Keratinocyte (primary cell): ENCODE results near the gene DCUN1D2. TPM values are rescaled to one million over a fixed set of nuclear protein-coding genes. Genes with fewer than 3 reads are reported as not detected.

Source experiments
- DNase-seq: peaks from one replicate; pipeline ENCODE4 v3.0.0-alpha.2; 2011; ENCODE audit warnings: low read depth, missing footprints, low spot score
- FAIRE-seq: peaks from 2 replicates; lab custom pipeline; 2011; peaks lifted over from hg19 to GRCh38; lab: Jason Lieb, UNC
- H2AFZ ChIP-seq: 2 replicates; pipeline ENCODE4 v1.6.0; 2012; ENCODE audit warnings: low read length, control low read depth, inconsistent platforms; ENCODE audit not compliant: control insufficient read depth
- H3K27ac ChIP-seq: 2 replicates; pipeline ENCODE4 v1.5.1; 2011; ENCODE audit warnings: low read length; ENCODE audit not compliant: control insufficient read depth, insufficient read depth
- H3K27me3 ChIP-seq: 3 replicates; pipeline ENCODE4 v1.6.0; 2011; ENCODE audit warnings: low read length; ENCODE audit not compliant: control insufficient read depth, insufficient read depth; ENCODE audit errors: extremely low read depth
- H3K36me3 ChIP-seq, 2 experiments: 2 replicates in 1 of 2; 3 replicates in 1 of 2; pipeline ENCODE4 v1.5.1; 2011; ENCODE audit warnings: low read length in 2 of 2, mild to moderate bottlenecking in 1 of 2; ENCODE audit not compliant: control insufficient read depth in 2 of 2, insufficient read depth in 2 of 2; ENCODE audit errors: extremely low read depth in 1 of 2
- H3K4me1 ChIP-seq: 3 replicates; pipeline ENCODE4 v1.5.1; 2011; ENCODE audit warnings: low read length; ENCODE audit not compliant: control insufficient read depth, insufficient read depth; ENCODE audit errors: extremely low read depth
- H3K4me2 ChIP-seq: 3 replicates; pipeline ENCODE4 v1.6.0; 2011; ENCODE audit warnings: low read depth, low read length; ENCODE audit not compliant: control insufficient read depth, insufficient read depth; ENCODE audit errors: extremely low read depth
- H3K4me3 ChIP-seq, 3 experiments: fragments of 200-600 bp in 1 of 3; sonication (generic) in 1 of 3; 2 replicates in 2 of 3; 3 replicates in 1 of 3; pipeline ENCODE4 v1.5.1; 2011 to 2016; ENCODE audit warnings: low read length in 3 of 3, mild to moderate bottlenecking in 3 of 3, control low read depth in 2 of 3, inconsistent platforms in 1 of 3, low read depth in 1 of 3, mixed read lengths in 1 of 3, mixed run types in 1 of 3, moderate library complexity in 1 of 3; ENCODE audit not compliant: control insufficient read depth in 2 of 3, insufficient read depth in 2 of 3; ENCODE audit errors: extremely low read depth in 1 of 3
- H3K79me2 ChIP-seq: 2 replicates; pipeline ENCODE4 v1.6.0; 2012; ENCODE audit warnings: low read length; ENCODE audit not compliant: control insufficient read depth, insufficient read depth
- H3K9ac ChIP-seq: 3 replicates; pipeline ENCODE4 v1.6.0; 2011; ENCODE audit warnings: low read length; ENCODE audit not compliant: control insufficient read depth, insufficient read depth; ENCODE audit errors: extremely low read depth
- H3K9me1 ChIP-seq: 3 replicates; pipeline ENCODE4 v1.6.0; 2011; ENCODE audit warnings: low read length; ENCODE audit not compliant: control insufficient read depth, insufficient read depth; ENCODE audit errors: extremely low read depth
- H3K9me3 ChIP-seq: 2 replicates; pipeline ENCODE4 v1.5.1; 2012; ENCODE audit warnings: low read depth, low read length; ENCODE audit not compliant: control insufficient read depth
- H4K20me1 ChIP-seq: 3 replicates; pipeline ENCODE4 v1.6.0; 2011; ENCODE audit warnings: low read length; ENCODE audit not compliant: control insufficient read depth, insufficient read depth; ENCODE audit errors: extremely low read depth
- CTCF ChIP-seq, 3 experiments: IDR thresholded peaks in 1 of 3; conservative IDR thresholded peaks in 1 of 3; optimal IDR thresholded peaks in 1 of 3; 2 replicates in 2 of 3; 3 replicates in 1 of 3; pipeline versions ENCODE3 to v1.5.1; 2011; ENCODE audit warnings: low read length in 3 of 3, mild to moderate bottlenecking in 3 of 3, moderate library complexity in 2 of 3, control low read depth in 1 of 3, inconsistent platforms in 1 of 3; ENCODE audit not compliant: insufficient read depth in 2 of 3; ENCODE audit errors: extremely low read depth in 1 of 3
- EZH2 ChIP-seq: IDR thresholded peaks from one replicate; pipeline ENCODE4 v1.6.1; 2012; ENCODE audit warnings: inconsistent platforms, mild to moderate bottlenecking, low read length, moderate library complexity
- dilution Hi-C: fragments of 300-500 bp; cut with MboI; formaldehyde crosslinking; loops from one replicate; pipeline ENCODE4 v1.7.0; 2020; ENCODE audit warnings: low sequenced_read_pairs; ENCODE audit not compliant: extremely low pct_ligation_motif_present
- polyA plus RNA-seq, 5 experiments: library from polyadenylated mRNA; depleted of rRNA in 3 of 5; stranded (reverse) in 3 of 5; stranded (forward) in 1 of 5; unstranded in 1 of 5; fragments of >200 nt; gene quantifications; 1 replicate in 1 of 5; 2 replicates in 3 of 5; 3 replicates in 1 of 5; pipeline versions ENCODE4 v1.2.1 to v1.2.3, GENCODE V29; 2011 to 2012; ENCODE audit warnings: missing spikeins in 2 of 5, low read depth in 1 of 5, low replicate concordance in 1 of 5

Gene DCUN1D2
- polyA plus RNA-seq, 1 donor (not counting 4 experiments of a cell fraction or from before 2014, with no cell fraction given): 9.1 TPM

GRCh38 chr13:113442354-113442984, 48.0 kb downstream of the DCUN1D2 start:
- H3K4me3 ChIP-seq: no peak overlapping the region
- FAIRE-seq (no peak), DNase-seq (no peak)
- H3K4me2 ChIP-seq: no peak overlapping the region
- no peak overlapping the region for H3K9ac ChIP-seq
- H3K9me1 ChIP-seq: no peaks in the 10 kb centered on the region
- H3K9me3 ChIP-seq: no peaks in the 10 kb centered on the region
- H3K27me3 ChIP-seq: no peaks in the 10 kb centered on the region
- H3K79me2 ChIP-seq: no peaks in the 10 kb centered on the region
- dilution Hi-C loops: no loop called here
- H3K4me1 ChIP-seq: no peaks in the 10 kb centered on the region
- H4K20me1 ChIP-seq: no peaks in the 10 kb centered on the region
- no peaks in the 10 kb centered on the region for H3K36me3 ChIP-seq
- H2AFZ ChIP-seq: no peak overlapping the region
- TF ChIP-seq EZH2: no peak
- no peak for TF ChIP-seq CTCF (optimal IDR thresholded peaks at IDR 0.05 in 1 of 3, IDR thresholded peaks at IDR 0.05 in 1 of 3, conservative IDR thresholded peaks at IDR 0.05 in 1 of 3; ENCODE audit: extremely low read depth in 1 of 3, insufficient read depth in 2 of 3, low read length in 3 of 3)
- no peak overlapping the region for H3K27ac ChIP-seq

- no peak overlapping the region for H2AFZ ChIP-seq
- no peak overlapping the region for H3K27ac ChIP-seq
- no peaks in the 10 kb centered on the region for H3K27me3 ChIP-seq
- H3K79me2 ChIP-seq: no peaks in the 10 kb centered on the region
- H3K4me2 ChIP-seq: no peak overlapping the region
- H3K36me3 ChIP-seq: no peaks in the 10 kb centered on the region
- FAIRE-seq: no peak
- H4K20me1 ChIP-seq: no peaks in the 10 kb centered on the region
- H3K4me1 ChIP-seq: no peaks in the 10 kb centered on the region
- no peak for DNase-seq
- H3K9ac ChIP-seq: no peak overlapping the region
- dilution Hi-C loops: no loop called here
- H3K9me3 ChIP-seq: no peaks in the 10 kb centered on the region
- no peaks in the 10 kb centered on the region for H3K9me1 ChIP-seq
- TF ChIP-seq EZH2 (no peak), CTCF (optimal IDR thresholded peaks at IDR 0.05 in 1 of 3, IDR thresholded peaks at IDR 0.05 in 1 of 3, conservative IDR thresholded peaks at IDR 0.05 in 1 of 3; ENCODE audit: extremely low read depth in 1 of 3, insufficient read depth in 2 of 3, low read length in 3 of 3) (no peak)
- no peak overlapping the region for H3K4me3 ChIP-seq
Measured at GRCh38 chr13:113441661-113442060, 48.9 kb downstream of the DCUN1D2 start.
